Measurements from ENCODE around the gene PCSK2. TPM values are rescaled to one million over a fixed set of nuclear protein-coding genes. Genes with fewer than 3 reads are reported as not detected.

PCSK2 gene
- total and polyA plus RNA-seq, 2 of the 8 experiments (the other 6 are each of a cell fraction or from before 2014, with no cell fraction given), result 1.9 to 4.2 TPM

DNA sequence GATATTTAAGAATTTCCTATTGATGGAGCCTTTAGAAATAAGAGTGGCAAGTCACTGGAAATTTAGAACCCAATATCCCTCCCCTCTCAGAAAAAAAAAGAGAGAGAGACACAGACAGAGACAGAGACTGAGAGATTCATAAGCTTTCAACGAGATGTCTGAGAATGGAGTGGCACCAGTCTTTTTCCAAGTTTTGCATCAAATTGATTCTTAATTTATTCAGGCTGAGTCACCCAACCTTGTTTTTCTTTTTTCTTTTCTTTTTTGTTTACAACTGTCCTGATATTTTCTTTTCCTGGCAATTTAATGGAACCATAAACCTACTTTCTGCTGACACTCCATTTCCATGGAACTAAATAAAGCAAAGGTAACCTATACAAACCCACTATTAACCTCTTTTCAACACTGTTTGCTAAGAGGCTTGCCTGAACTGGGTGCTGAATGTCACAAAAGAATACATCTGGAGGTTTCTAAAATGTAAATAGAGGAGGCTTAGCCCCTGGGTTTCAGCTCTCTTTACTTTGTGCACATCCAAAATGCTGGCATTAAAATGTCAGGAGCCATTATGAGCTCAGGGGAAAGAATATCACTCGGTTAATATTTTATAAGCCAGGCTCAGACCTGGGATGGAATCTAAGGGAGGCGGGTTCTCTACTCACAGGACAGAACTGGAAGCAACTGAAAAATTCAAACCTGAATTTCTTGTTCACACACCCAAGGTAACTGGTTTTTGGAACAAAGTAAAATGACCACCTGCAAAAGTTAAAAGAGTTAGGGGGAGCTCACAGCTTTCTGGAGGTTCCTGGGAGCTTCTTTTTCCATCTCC lies 203.5 kb downstream of the PCSK2 start (continued):
- TF ChIP-seq, protein P1, sequence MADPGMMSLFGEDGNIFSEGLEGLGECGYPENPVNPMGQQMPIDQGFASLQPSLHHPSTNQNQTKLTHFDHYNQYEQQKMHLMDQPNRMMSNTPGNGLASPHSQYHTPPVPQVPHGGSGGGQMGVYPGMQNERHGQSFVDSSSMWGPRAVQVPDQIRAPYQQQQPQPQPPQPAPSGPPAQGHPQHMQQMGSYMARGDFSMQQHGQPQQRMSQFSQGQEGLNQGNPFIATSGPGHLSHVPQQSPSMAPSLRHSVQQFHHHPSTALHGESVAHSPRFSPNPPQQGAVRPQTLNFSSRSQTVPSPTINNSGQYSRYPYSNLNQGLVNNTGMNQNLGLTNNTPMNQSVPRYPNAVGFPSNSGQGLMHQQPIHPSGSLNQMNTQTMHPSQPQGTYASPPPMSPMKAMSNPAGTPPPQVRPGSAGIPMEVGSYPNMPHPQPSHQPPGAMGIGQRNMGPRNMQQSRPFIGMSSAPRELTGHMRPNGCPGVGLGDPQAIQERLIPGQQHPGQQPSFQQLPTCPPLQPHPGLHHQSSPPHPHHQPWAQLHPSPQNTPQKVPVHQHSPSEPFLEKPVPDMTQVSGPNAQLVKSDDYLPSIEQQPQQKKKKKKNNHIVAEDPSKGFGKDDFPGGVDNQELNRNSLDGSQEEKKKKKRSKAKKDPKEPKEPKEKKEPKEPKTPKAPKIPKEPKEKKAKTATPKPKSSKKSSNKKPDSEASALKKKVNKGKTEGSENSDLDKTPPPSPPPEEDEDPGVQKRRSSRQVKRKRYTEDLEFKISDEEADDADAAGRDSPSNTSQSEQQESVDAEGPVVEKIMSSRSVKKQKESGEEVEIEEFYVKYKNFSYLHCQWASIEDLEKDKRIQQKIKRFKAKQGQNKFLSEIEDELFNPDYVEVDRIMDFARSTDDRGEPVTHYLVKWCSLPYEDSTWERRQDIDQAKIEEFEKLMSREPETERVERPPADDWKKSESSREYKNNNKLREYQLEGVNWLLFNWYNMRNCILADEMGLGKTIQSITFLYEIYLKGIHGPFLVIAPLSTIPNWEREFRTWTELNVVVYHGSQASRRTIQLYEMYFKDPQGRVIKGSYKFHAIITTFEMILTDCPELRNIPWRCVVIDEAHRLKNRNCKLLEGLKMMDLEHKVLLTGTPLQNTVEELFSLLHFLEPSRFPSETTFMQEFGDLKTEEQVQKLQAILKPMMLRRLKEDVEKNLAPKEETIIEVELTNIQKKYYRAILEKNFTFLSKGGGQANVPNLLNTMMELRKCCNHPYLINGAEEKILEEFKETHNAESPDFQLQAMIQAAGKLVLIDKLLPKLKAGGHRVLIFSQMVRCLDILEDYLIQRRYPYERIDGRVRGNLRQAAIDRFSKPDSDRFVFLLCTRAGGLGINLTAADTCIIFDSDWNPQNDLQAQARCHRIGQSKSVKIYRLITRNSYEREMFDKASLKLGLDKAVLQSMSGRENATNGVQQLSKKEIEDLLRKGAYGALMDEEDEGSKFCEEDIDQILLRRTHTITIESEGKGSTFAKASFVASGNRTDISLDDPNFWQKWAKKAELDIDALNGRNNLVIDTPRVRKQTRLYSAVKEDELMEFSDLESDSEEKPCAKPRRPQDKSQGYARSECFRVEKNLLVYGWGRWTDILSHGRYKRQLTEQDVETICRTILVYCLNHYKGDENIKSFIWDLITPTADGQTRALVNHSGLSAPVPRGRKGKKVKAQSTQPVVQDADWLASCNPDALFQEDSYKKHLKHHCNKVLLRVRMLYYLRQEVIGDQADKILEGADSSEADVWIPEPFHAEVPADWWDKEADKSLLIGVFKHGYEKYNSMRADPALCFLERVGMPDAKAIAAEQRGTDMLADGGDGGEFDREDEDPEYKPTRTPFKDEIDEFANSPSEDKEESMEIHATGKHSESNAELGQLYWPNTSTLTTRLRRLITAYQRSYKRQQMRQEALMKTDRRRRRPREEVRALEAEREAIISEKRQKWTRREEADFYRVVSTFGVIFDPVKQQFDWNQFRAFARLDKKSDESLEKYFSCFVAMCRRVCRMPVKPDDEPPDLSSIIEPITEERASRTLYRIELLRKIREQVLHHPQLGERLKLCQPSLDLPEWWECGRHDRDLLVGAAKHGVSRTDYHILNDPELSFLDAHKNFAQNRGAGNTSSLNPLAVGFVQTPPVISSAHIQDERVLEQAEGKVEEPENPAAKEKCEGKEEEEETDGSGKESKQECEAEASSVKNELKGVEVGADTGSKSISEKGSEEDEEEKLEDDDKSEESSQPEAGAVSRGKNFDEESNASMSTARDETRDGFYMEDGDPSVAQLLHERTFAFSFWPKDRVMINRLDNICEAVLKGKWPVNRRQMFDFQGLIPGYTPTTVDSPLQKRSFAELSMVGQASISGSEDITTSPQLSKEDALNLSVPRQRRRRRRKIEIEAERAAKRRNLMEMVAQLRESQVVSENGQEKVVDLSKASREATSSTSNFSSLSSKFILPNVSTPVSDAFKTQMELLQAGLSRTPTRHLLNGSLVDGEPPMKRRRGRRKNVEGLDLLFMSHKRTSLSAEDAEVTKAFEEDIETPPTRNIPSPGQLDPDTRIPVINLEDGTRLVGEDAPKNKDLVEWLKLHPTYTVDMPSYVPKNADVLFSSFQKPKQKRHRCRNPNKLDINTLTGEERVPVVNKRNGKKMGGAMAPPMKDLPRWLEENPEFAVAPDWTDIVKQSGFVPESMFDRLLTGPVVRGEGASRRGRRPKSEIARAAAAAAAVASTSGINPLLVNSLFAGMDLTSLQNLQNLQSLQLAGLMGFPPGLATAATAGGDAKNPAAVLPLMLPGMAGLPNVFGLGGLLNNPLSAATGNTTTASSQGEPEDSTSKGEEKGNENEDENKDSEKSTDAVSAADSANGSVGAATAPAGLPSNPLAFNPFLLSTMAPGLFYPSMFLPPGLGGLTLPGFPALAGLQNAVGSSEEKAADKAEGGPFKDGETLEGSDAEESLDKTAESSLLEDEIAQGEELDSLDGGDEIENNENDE (IDR thresholded peaks at IDR 0.05; ENCODE audit: insufficient replicate concordance, low read length), result no peak
- TF ChIP-seq FOSL1 (IDR thresholded peaks at IDR 0.05; ENCODE audit: insufficient read depth, low read depth, low read length), result no peak

All from H1 (cell line).